ENCODE measurements around the gene TRIP10. TPM values are rescaled to one million over a fixed set of nuclear protein-coding genes. Genes with fewer than 3 reads are reported as not detected.

Gene TRIP10
- total and polyA plus RNA-seq, 2 of the 13 experiments (the other 11 are each of a cell fraction or from before 2014, with no cell fraction given): 32.5 to 33.2 TPM

DNA sequence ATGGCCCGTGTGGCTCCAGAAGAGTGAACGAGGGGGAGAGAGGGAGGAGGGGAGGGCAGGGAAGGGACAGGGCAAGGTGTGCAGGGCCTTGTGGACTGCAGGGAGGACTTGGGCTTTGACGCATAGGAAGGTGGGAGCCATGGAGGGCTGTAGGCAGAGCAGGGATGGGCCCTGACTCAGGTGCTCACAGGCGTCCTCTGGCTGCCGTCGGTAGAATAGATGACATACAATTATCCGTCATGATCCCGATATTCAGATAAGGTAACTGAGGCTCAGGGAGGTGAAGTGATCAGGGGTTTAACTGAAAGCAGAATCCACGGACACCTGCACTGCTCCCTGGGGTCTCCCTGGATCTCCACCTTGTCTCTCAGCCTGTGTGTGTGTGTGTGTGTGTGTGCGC, 22.4 kb upstream of the TRIP10 start (continued):
- TF ChIP-seq, protein P1, sequence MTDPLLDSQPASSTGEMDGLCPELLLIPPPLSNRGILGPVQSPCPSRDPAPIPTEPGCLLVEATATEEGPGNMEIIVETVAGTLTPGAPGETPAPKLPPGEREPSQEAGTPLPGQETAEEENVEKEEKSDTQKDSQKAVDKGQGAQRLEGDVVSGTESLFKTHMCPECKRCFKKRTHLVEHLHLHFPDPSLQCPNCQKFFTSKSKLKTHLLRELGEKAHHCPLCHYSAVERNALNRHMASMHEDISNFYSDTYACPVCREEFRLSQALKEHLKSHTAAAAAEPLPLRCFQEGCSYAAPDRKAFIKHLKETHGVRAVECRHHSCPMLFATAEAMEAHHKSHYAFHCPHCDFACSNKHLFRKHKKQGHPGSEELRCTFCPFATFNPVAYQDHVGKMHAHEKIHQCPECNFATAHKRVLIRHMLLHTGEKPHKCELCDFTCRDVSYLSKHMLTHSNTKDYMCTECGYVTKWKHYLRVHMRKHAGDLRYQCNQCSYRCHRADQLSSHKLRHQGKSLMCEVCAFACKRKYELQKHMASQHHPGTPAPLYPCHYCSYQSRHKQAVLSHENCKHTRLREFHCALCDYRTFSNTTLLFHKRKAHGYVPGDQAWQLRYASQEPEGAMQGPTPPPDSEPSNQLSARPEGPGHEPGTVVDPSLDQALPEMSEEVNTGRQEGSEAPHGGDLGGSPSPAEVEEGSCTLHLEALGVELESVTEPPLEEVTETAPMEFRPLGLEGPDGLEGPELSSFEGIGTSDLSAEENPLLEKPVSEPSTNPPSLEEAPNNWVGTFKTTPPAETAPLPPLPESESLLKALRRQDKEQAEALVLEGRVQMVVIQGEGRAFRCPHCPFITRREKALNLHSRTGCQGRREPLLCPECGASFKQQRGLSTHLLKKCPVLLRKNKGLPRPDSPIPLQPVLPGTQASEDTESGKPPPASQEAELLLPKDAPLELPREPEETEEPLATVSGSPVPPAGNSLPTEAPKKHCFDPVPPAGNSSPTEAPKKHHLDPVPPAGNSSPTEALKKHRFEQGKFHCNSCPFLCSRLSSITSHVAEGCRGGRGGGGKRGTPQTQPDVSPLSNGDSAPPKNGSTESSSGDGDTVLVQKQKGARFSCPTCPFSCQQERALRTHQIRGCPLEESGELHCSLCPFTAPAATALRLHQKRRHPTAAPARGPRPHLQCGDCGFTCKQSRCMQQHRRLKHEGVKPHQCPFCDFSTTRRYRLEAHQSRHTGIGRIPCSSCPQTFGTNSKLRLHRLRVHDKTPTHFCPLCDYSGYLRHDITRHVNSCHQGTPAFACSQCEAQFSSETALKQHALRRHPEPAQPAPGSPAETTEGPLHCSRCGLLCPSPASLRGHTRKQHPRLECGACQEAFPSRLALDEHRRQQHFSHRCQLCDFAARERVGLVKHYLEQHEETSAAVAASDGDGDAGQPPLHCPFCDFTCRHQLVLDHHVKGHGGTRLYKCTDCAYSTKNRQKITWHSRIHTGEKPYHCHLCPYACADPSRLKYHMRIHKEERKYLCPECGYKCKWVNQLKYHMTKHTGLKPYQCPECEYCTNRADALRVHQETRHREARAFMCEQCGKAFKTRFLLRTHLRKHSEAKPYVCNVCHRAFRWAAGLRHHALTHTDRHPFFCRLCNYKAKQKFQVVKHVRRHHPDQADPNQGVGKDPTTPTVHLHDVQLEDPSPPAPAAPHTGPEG (CRISPR knock-in tag; IDR thresholded peaks at IDR 0.05): 0 out of 2 replicates have a peak, but pooled peaks have one; percentile 4
- no peak for TF ChIP-seq ZNF556 (CRISPR knock-in tag; IDR thresholded peaks at IDR 0.05; ENCODE audit: borderline replicate concordance)
- TF ChIP-seq, protein P2, sequence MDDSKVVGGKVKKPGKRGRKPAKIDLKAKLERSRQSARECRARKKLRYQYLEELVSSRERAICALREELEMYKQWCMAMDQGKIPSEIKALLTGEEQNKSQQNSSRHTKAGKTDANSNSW (CRISPR knock-in tag; IDR thresholded peaks at IDR 0.05; ENCODE audit: borderline replicate concordance): no peak
- TF ChIP-seq ZNF496 (CRISPR knock-in tag; IDR thresholded peaks at IDR 0.05; ENCODE audit: insufficient replicate concordance): no peak
- no peak for TF ChIP-seq CENPT (CRISPR knock-in tag; IDR thresholded peaks at IDR 0.05; ENCODE audit: low read depth)
- TF ChIP-seq, protein P3, sequence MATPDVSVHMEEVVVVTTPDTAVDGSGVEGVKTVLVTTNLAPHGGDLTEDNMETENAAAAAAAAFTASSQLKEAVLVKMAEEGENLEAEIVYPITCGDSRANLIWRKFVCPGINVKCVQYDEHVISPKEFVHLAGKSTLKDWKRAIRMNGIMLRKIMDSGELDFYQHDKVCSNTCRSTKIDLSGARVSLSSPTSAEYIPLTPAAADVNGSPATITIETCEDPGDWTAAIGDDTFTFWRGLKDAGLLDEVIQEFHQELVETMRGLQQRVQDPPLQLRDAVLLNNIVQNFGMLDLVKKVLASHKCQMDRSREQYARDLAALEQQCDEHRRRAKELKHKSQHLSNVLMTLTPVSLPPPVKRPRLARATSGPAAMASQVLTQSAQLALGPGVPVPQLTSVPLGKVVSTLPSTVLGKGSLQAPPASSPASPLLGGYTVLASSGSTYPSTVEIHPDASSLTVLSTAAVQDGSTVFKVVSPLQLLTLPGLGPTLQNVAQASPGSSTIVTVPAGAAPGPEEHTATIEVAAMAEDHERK (CRISPR knock-in tag; IDR thresholded peaks at IDR 0.05; ENCODE audit: low read depth): no peak
- TF ChIP-seq ZNF564 (CRISPR knock-in tag; IDR thresholded peaks at IDR 0.05): no peak
- no peak for TF ChIP-seq SP5 (CRISPR knock-in tag; IDR thresholded peaks at IDR 0.05; ENCODE audit: borderline replicate concordance, low read depth)
- TF ChIP-seq KLF6 (CRISPR knock-in tag; IDR thresholded peaks at IDR 0.05): no peak
- no peak for TF ChIP-seq KAT7 (CRISPR knock-in tag; IDR thresholded peaks at IDR 0.05; ENCODE audit: borderline replicate concordance)
- no peak for TF ChIP-seq ZNF331 (CRISPR knock-in tag; IDR thresholded peaks at IDR 0.05)
- TF ChIP-seq JUND (CRISPR knock-in tag; IDR thresholded peaks at IDR 0.05): no peak
- TF ChIP-seq ZNF772 (CRISPR knock-in tag; IDR thresholded peaks at IDR 0.05): no peak
- TF ChIP-seq NR2F2 (IDR thresholded peaks at IDR 0.05; ENCODE audit: borderline replicate concordance, low read depth): no peak
- no peak for TF ChIP-seq FIP1L1 (IDR thresholded peaks at IDR 0.05; ENCODE audit: borderline replicate concordance, insufficient read depth, low read depth, low read length)
- no peak for TF ChIP-seq SRSF9 (IDR thresholded peaks at IDR 0.05; ENCODE audit: borderline replicate concordance, insufficient read depth, low read depth, low read length, poor library complexity, severe bottlenecking)
- TF ChIP-seq MAFG (CRISPR knock-in tag; IDR thresholded peaks at IDR 0.05): no peak
- no peak for TF ChIP-seq NFRKB (IDR thresholded peaks at IDR 0.05)
- TF ChIP-seq RFXAP (CRISPR knock-in tag; IDR thresholded peaks at IDR 0.05; ENCODE audit: borderline replicate concordance): no peak
- TF ChIP-seq, protein P4, sequence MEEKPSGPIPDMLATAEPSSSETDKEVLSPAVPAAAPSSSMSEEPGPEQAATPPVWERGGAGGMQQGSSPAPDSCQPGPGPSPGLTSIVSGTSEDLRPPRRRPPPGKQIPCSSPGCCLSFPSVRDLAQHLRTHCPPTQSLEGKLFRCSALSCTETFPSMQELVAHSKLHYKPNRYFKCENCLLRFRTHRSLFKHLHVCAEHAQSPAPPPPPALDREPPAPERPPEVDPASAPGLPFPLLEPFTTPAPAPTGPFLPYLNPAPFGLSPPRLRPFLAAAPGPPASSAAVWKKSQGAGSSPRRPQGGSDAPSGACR (CRISPR knock-in tag; IDR thresholded peaks at IDR 0.05): 0 out of 2 replicates have a peak, but pooled peaks have one; percentile 5

Measured in HepG2 (cell line).